CD4-positive, alpha-beta T cell (primary cell): Measurements from ENCODE around the gene SCRT2. TPM values are rescaled to one million over a fixed set of nuclear protein-coding genes. Genes with fewer than 3 reads are reported as not detected.

Experiments
- ATAC-seq: fragments of 200-7000 bp; cut with Tn5 transposase; one replicate; pipeline ENCODE4 v1.10.0; 2022; ENCODE audit warnings: mild to moderate bottlenecking; ENCODE audit not compliant: poor library complexity
- CTCF ChIA-PET: fragments of 350-600 bp; sonication (Branson Sonifier 250); formaldehyde crosslinking; loops from one replicate; lab custom pipeline; 2021; ENCODE audit warnings: antibody characterized with exemption, inconsistent platforms; lab: Charles Lee
- POLR2A ChIA-PET: fragments of 350-600 bp; sonication (Branson Sonifier 250); formaldehyde crosslinking; loops from one replicate; lab custom pipeline; 2021; ENCODE audit warnings: antibody characterized with exemption, inconsistent platforms; lab: Charles Lee
- DNase-seq, 14 experiments: peaks; one replicate each; pipeline ENCODE4 v3.0.0-alpha.2; 2013 to 2020; ENCODE audit warnings: mixed read lengths in 2 of 14
- H3K27ac ChIP-seq, 2 donors: one replicate each; pipeline versions ENCODE4 v1.5.1 to v1.7.0; 2013; ENCODE audit warnings: low read length in 2 of 2, low read depth in 1 of 2, mild to moderate bottlenecking in 1 of 2
- H3K27me3 ChIP-seq, 2 experiments: 1 replicate in 1 of 2; 2 replicates in 1 of 2; pipeline versions ENCODE4 v1.6.1 to v1.7.0; 2013; ENCODE audit warnings: low read length in 2 of 2, control low read depth in 1 of 2, mild to moderate bottlenecking in 1 of 2, moderate library complexity in 1 of 2; ENCODE audit not compliant: insufficient read depth in 2 of 2, control insufficient read depth in 1 of 2
- H3K36me3 ChIP-seq: one replicate; pipeline ENCODE4 v1.6.1; 2013; ENCODE audit warnings: low read length, control low read depth; ENCODE audit not compliant: insufficient read depth
- H3K4me1 ChIP-seq: one replicate; pipeline ENCODE4 v1.6.1; 2013; ENCODE audit warnings: low read length, control low read depth; ENCODE audit not compliant: insufficient read depth
- H3K4me3 ChIP-seq: one replicate; pipeline ENCODE4 v1.5.1; 2013; ENCODE audit warnings: mild to moderate bottlenecking, low read length, moderate library complexity
- H3K9me3 ChIP-seq, 2 experiments: 1 replicate in 1 of 2; 2 replicates in 1 of 2; pipeline versions ENCODE4 v1.6.1 to v1.7.0; 2013; ENCODE audit warnings: low read length in 2 of 2, mild to moderate bottlenecking in 2 of 2, control low read depth in 1 of 2, moderate library complexity in 1 of 2; ENCODE audit not compliant: control insufficient read depth in 1 of 2, insufficient read depth in 1 of 2
- H3K27ac Mint-ChIP-seq: one replicate; pipeline ENCODE4 v1.8.0; 2020; ENCODE audit warnings: mixed read lengths
- H3K27me3 Mint-ChIP-seq: one replicate; pipeline ENCODE4 v1.8.0; 2021; ENCODE audit warnings: mixed read lengths
- H3K36me3 Mint-ChIP-seq: one replicate; pipeline ENCODE4 v1.8.0; 2021; ENCODE audit warnings: low read depth, mixed read lengths
- H3K4me1 Mint-ChIP-seq: one replicate; pipeline ENCODE4 v1.8.0; 2021; ENCODE audit warnings: low read depth, mixed read lengths
- H3K4me3 Mint-ChIP-seq: one replicate; pipeline ENCODE4 v1.8.0; 2020; ENCODE audit warnings: mild to moderate bottlenecking, mixed read lengths
- H3K9me3 Mint-ChIP-seq: one replicate; pipeline ENCODE4 v1.8.0; 2020; ENCODE audit warnings: mixed read lengths
- intact Hi-C, 2 experiments: fragments of 100-400 bp; cut with DNase I in 1 of 2; cut with micrococcal nuclease in 1 of 2; formaldehyde crosslinking; loops; one replicate each; pipeline versions ENCODE4 v1.15.1 to v1.9.0; 2023 to 2025; cut with DNase I, micrococcal nuclease
- total RNA-seq, 174 experiments: library from RNA in 2 of 174; stranded (reverse) in 2 of 174; gene quantifications; one replicate each; pipeline ENCODE4 v1.2.3 and lab custom pipeline; 2021 to 2026
- TF ChIP-seq, protein P1 (sequence below): fragments of 200-600 bp; IDR thresholded peaks from one replicate; pipeline ENCODE4 v1.8.0; 2022; ENCODE audit warnings: antibody characterized with exemption, mild to moderate bottlenecking

SCRT2 gene
- total RNA-seq, 2 experiments from 2014 or later = not detected

DNA sequence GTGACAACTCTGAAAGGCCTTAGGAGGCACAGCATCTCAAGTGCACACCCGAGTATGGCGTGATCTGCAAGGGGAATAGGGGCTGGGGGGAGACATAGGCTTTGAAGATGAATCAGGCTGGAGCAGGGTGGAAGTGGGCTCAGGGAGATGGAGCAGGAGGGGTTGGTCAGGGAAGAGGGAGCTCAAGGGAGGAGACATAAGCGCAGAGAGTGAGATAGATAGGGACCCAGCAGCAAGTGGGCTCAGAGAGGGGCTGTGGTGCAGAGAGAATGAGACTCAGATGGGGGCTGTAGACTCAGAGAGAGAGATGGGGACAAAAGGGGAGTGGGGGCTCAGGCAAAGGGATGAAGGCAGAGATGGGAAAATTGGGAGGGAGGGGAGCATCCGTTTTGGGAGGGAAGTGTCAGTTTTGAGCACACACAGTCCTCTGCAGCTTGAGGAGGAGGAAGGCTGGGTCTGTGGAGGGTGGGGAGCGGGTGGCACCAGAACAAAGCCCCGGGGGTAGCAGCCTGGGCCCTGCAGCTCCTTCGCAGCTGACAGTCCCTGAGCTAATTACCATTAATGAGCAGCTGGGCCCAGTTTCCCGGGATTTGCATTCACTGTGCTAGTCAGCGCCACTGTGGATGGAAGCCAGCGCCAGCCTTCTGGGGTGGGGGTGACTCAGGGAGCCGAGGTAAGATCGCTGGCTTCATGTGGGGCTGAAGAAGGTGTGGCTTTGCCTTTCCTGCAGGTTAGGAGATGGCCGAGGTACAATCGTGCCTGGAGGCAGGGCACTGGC is 41.3 kb downstream of the SCRT2 start:
- no peak for DNase-seq

DNA sequence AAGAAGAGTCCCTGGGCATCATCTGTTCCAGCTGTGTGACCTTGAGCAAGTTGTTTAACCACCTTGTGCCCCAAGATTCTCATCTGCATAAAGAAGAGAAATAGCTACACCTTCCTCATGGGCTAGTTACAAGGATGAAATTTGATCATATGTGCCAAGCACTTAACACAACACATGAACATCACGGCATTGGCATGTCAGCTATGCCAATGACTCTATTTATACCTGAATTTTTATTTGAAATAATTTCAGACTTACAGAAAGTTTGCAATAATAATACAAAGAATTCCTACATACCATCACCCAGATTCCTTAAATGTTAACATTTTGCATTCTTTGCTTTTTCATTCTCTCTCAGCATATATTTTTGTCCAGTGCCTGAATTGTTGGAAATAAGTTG is 44.5 kb downstream of the SCRT2 start:
- no peak overlapping the region for H3K27ac Mint-ChIP-seq
- peaks cover 45% of the 10 kb centered on the region for H3K27me3 Mint-ChIP-seq
- ATAC-seq (no peak), DNase-seq (no peak)
- no peak overlapping the region for H3K4me3 ChIP-seq
- no peaks in the 10 kb centered on the region for H3K36me3 ChIP-seq
- H3K27me3 ChIP-seq = peaks cover 0 to 10% of the 10 kb centered on the region in 2 experiments
- TF ChIP-seq, protein P1, sequence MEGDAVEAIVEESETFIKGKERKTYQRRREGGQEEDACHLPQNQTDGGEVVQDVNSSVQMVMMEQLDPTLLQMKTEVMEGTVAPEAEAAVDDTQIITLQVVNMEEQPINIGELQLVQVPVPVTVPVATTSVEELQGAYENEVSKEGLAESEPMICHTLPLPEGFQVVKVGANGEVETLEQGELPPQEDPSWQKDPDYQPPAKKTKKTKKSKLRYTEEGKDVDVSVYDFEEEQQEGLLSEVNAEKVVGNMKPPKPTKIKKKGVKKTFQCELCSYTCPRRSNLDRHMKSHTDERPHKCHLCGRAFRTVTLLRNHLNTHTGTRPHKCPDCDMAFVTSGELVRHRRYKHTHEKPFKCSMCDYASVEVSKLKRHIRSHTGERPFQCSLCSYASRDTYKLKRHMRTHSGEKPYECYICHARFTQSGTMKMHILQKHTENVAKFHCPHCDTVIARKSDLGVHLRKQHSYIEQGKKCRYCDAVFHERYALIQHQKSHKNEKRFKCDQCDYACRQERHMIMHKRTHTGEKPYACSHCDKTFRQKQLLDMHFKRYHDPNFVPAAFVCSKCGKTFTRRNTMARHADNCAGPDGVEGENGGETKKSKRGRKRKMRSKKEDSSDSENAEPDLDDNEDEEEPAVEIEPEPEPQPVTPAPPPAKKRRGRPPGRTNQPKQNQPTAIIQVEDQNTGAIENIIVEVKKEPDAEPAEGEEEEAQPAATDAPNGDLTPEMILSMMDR = no peak
- H3K9me3 Mint-ChIP-seq = no peaks in the 10 kb centered on the region
- intact Hi-C loops = no loop called here
- no peaks in the 10 kb centered on the region for H3K36me3 Mint-ChIP-seq
- H3K4me1 Mint-ChIP-seq = no peaks in the 10 kb centered on the region
- H3K4me1 ChIP-seq = no peaks in the 10 kb centered on the region
- H3K27ac ChIP-seq = no peak overlapping the region
- no peak overlapping the region for H3K4me3 Mint-ChIP-seq
- H3K9me3 ChIP-seq = peaks cover 0 to 6% of the 10 kb centered on the region in 2 experiments
- ChIA-PET POLR2A (no interaction called here), CTCF (interaction anchor here (0.8 kb wide), 1 partner anchor 22 kb away, joined by 3 read pairs; the partner anchor contains the start of gene SRXN1)

More for the DNA sequence above, 41.3 kb downstream of the SCRT2 start:
- CTCF ChIA-PET = no interaction called here
- intact Hi-C loops = no loop called here
- no peak overlapping the region for H3K27ac Mint-ChIP-seq
- H3K4me1 Mint-ChIP-seq = no peaks in the 10 kb centered on the region
- ATAC-seq = no peak
- TF ChIP-seq, protein P1 = no peak
- no peaks in the 10 kb centered on the region for H3K4me1 ChIP-seq
- peaks cover 36% of the 10 kb centered on the region for H3K27me3 Mint-ChIP-seq
- no peaks in the 10 kb centered on the region for H3K36me3 ChIP-seq
- H3K9me3 Mint-ChIP-seq = no peaks in the 10 kb centered on the region
- no peak overlapping the region for H3K4me3 Mint-ChIP-seq
- H3K9me3 ChIP-seq = peaks cover 0 to 6% of the 10 kb centered on the region in 2 experiments
- H3K4me3 ChIP-seq = no peak overlapping the region
- peaks cover 0 to 10% of the 10 kb centered on the region in 2 experiments for H3K27me3 ChIP-seq
- POLR2A ChIA-PET = no interaction called here
- no peak overlapping the region for H3K27ac ChIP-seq
- no peaks in the 10 kb centered on the region for H3K36me3 Mint-ChIP-seq

DNA sequence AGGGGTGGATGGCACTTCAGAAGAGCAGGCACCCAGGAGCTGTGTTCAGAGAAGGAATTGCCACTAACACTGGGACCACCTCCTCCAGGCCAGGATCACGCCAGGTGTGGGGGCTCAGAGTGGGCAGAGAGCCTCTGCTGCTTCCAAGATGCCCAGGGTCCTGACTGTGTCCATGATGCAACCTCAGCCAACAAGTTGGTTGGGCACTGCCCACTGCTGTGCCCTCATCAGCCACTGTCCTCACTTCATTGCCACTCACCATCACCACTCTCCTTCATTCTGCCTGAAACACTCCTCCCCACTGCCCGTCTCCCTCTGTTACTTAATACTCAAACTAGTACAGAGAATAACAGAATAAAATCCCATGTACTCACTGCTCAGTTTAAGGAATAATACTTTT is 49.0 kb downstream of the SCRT2 start:
- DNase-seq = no peak
- no peak overlapping the region for H3K27ac Mint-ChIP-seq
- peaks cover 4% of the 10 kb centered on the region for H3K9me3 Mint-ChIP-seq
- peaks cover 49% of the 10 kb centered on the region for H3K27me3 Mint-ChIP-seq
- POLR2A ChIA-PET = no interaction called here
- intact Hi-C loops = no loop called here
- no peak for ATAC-seq
- TF ChIP-seq, protein P1 = no peak
- H3K4me1 ChIP-seq = no peaks in the 10 kb centered on the region
- no peak overlapping the region for H3K27ac ChIP-seq
- no peaks in the 10 kb centered on the region for H3K4me1 Mint-ChIP-seq
- H3K27me3 ChIP-seq = peaks cover 3 to 14% of the 10 kb centered on the region in 2 experiments
- no peaks in the 10 kb centered on the region for H3K9me3 ChIP-seq
- H3K36me3 Mint-ChIP-seq = no peaks in the 10 kb centered on the region
- no peak overlapping the region for H3K4me3 ChIP-seq
- no peak overlapping the region for H3K4me3 Mint-ChIP-seq
- no peaks in the 10 kb centered on the region for H3K36me3 ChIP-seq
- CTCF ChIA-PET = no interaction called here
